HG02840 (cell line): Measurements from ENCODE around the gene RAB17.

Experiments used
- ATAC-seq: cut with Tn5 transposase; IDR thresholded peaks from one replicate; pipeline ENCODE4 v1.9.1; 2021; ENCODE audit warnings: mild to moderate bottlenecking, moderate library complexity, moderate number of reproducible peaks; ENCODE audit not compliant: unreplicated experiment, low FRiP score

RAB17 gene

GRCh38 chr2:237581326-237581725, 9.2 kb downstream of the RAB17 start:
- ATAC-seq: no peak

GRCh38 chr2:237577956-237578870, 12.3 kb downstream of the RAB17 start:
- ATAC-seq: no peak

GRCh38 chr2:237577458-237577857, 13.1 kb downstream of the RAB17 start:
- no peak for ATAC-seq

GRCh38 chr2:237576974-237577373, 13.6 kb downstream of the RAB17 start:
- ATAC-seq: no peak

- ATAC-seq: no peak
Observed at GRCh38 chr2:237575869-237576862, 14.4 kb downstream of the RAB17 start.

GRCh38 chr2:237574894-237575868, 15.4 kb downstream of the RAB17 start:
- no peak for ATAC-seq

GRCh38 chr2:237574467-237574866, 16.1 kb downstream of the RAB17 start:
- no peak for ATAC-seq

- ATAC-seq: no peak
Observed at GRCh38 chr2:237573721-237574415, 16.7 kb downstream of the RAB17 start.

- ATAC-seq: no peak
Observed at GRCh38 chr2:237572742-237573101, 17.8 kb downstream of the RAB17 start.

- ATAC-seq: no peak
Observed at GRCh38 chr2:237572021-237572741, 18.4 kb downstream of the RAB17 start.

- no peak for ATAC-seq
Observed at GRCh38 chr2:237571551-237571950, 19.0 kb downstream of the RAB17 start.

GRCh38 chr2:237570776-237571335, 19.7 kb downstream of the RAB17 start:
- no peak for ATAC-seq

GRCh38 chr2:237569896-237570295, 20.6 kb downstream of the RAB17 start:
- ATAC-seq: no peak

- ATAC-seq: no peak
Observed at GRCh38 chr2:237569041-237569440, 21.5 kb downstream of the RAB17 start.

- ATAC-seq: no peak
Observed at GRCh38 chr2:237568121-237568660, 22.3 kb downstream of the RAB17 start.

GRCh38 chr2:237567276-237568029, 23.1 kb downstream of the RAB17 start:
- no peak for ATAC-seq

GRCh38 chr2:237566401-237567235, 23.9 kb downstream of the RAB17 start, which contains the start of gene PRLH:
TSS of gene PRLH (plus strand) at chr2:237566574. CDS start at chr2:237566574, 0 bp downstream.
- no peak for ATAC-seq
